ENCODE data around the gene RTP3. TPM values are rescaled to one million over a fixed set of nuclear protein-coding genes. Genes with fewer than 3 reads are reported as not detected.

Gene RTP3
- total RNA-seq, 1 donor from 2014 or later, result not detected

GRCh38 chr3:46455231-46456115 lies 42.3 kb upstream of the RTP3 start:
- no peak for TF ChIP-seq CTCF (conservative IDR thresholded peaks at IDR 0.05; ENCODE audit: low read depth, low read length)
- no peak overlapping the region for H3K4me3 ChIP-seq (ENCODE audit: low read depth, low read length)
- DNase-seq (ENCODE audit: low read depth), result no peak

GRCh38 chr3:46456118-46456517 lies 41.7 kb upstream of the RTP3 start:
- TF ChIP-seq CTCF (conservative IDR thresholded peaks at IDR 0.05; ENCODE audit: low read depth, low read length), result no peak
- no peak for DNase-seq (ENCODE audit: low read depth)
- H3K4me3 ChIP-seq (ENCODE audit: low read depth, low read length), result no peak overlapping the region

GRCh38 chr3:46460051-46460450 lies 37.7 kb upstream of the RTP3 start:
- no peak for DNase-seq (ENCODE audit: low read depth)
- no peak for TF ChIP-seq CTCF (conservative IDR thresholded peaks at IDR 0.05; ENCODE audit: low read depth, low read length)
- H3K4me3 ChIP-seq (ENCODE audit: low read depth, low read length), result no peak overlapping the region

GRCh38 chr3:46462111-46462510 lies 35.7 kb upstream of the RTP3 start:
- DNase-seq (ENCODE audit: low read depth), result no peak
- no peak overlapping the region for H3K4me3 ChIP-seq (ENCODE audit: low read depth, low read length)
- peak; percentile 14 for TF ChIP-seq CTCF (conservative IDR thresholded peaks at IDR 0.05; ENCODE audit: low read depth, low read length)

- H3K4me3 ChIP-seq (ENCODE audit: low read depth, low read length), result no peak overlapping the region
- no peak for DNase-seq (ENCODE audit: low read depth)
- TF ChIP-seq CTCF (conservative IDR thresholded peaks at IDR 0.05; ENCODE audit: low read depth, low read length), result no peak
Observed at GRCh38 chr3:46462511-46462910, 35.3 kb upstream of the RTP3 start.

DNA sequence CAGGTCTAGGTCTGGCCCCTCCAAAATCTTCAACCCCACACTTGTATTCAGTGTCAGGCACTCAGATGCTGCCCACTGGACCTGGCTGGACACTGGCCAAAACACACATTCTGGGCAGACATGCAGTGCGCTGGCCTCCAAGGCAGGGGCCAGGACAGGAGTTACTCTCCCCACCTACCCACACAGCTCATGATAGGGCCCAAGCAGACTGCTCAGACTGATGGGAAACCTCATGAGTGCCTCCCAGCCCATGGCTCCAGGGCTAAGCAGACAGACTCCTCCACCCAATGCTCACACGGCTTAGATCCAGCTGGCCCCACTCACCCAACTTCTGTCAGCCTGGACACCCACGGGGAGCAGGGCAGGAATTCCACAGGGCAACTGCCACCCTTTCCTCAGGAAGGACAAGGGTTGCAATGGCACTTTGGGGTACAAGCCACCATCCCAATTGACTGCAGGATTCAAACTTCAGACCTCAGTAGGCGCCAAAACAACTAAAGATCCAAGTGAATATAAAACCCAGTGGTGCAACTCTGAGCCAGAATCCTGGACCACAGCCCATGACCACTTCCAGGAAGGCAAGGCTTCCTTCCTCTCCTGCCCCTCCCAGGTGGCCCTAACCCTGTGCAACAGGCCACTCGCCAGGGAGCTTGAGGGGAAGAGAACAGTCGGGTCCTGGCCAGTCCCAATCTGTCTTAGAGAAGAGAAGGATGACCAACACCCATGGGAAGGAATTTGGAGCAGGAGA lies 34.5 kb upstream of the RTP3 start:
- H3K4me3 ChIP-seq (ENCODE audit: low read depth, low read length), result no peak overlapping the region
- no peak for DNase-seq (ENCODE audit: low read depth)
- TF ChIP-seq CTCF (conservative IDR thresholded peaks at IDR 0.05; ENCODE audit: low read depth, low read length), result no peak

Data from epithelial cell of proximal tubule (primary cell).